ENCODE results near the gene YWHAE.
"Not testable (repeated sequence)": the region's sequence is repeated elsewhere in the genome, so short reads cannot be mapped to it uniquely, and the experiment has no call there.

Gene YWHAE

GRCh38 chr17:1422885-1423284 is 22.9 kb upstream of the YWHAE start:
- DNase-seq, result no peak
- no peak for TF ChIP-seq CTCF (IDR thresholded peaks at IDR 0.05; ENCODE audit: low read depth, low read length)
- Histone ChIP-seq H3K27me3 (no peaks in the 10 kb centered on the region), H3K36me3 (peaks cover 3% of the 10 kb centered on the region; the same call in 1 of the 2 replicates), H3K4me3 (ENCODE audit: low read depth, low read length) (no peak overlapping the region), H3K9me3 (no peaks in the 10 kb centered on the region), H3K4me1 (no peaks in the 10 kb centered on the region)

- H3K4me1 ChIP-seq, result no peaks in the 10 kb centered on the region
- peaks cover 3% of the 10 kb centered on the region; the same call in 1 of the 2 replicates for H3K36me3 ChIP-seq
Observed at GRCh38 chr17:1421470-1421869, 21.4 kb upstream of the YWHAE start.

GRCh38 chr17:1420981-1421380 is 21.0 kb upstream of the YWHAE start:
- no peak for TF ChIP-seq CTCF (IDR thresholded peaks at IDR 0.05; ENCODE audit: low read depth, low read length)
- no peaks in the 10 kb centered on the region for H3K4me1 ChIP-seq
- no peaks in the 10 kb centered on the region for H3K27me3 ChIP-seq
- peaks cover 3% of the 10 kb centered on the region; the same call in 1 of the 2 replicates for H3K36me3 ChIP-seq
- H3K4me3 ChIP-seq (ENCODE audit: low read depth, low read length), result no peak overlapping the region
- no peak for DNase-seq
- no peaks in the 10 kb centered on the region for H3K9me3 ChIP-seq

More at GRCh38 chr17:1421470-1421869, 21.4 kb upstream of the YWHAE start:
- TF ChIP-seq CTCF (IDR thresholded peaks at IDR 0.05; ENCODE audit: low read depth, low read length), result no peak
- no peak for DNase-seq
- no peaks in the 10 kb centered on the region for H3K27me3 ChIP-seq
- no peaks in the 10 kb centered on the region for H3K9me3 ChIP-seq
- H3K4me3 ChIP-seq (ENCODE audit: low read depth, low read length), result no peak overlapping the region

GRCh38 chr17:1420163-1420562 is 20.1 kb upstream of the YWHAE start:
- TF ChIP-seq CTCF (IDR thresholded peaks at IDR 0.05; ENCODE audit: low read depth, low read length), result no peak

GRCh38 chr17:1418476-1418875 is 18.5 kb upstream of the YWHAE start:
- not testable (repeated sequence) for DNase-seq; H3K9me3 ChIP-seq; H3K4me3 ChIP-seq (ENCODE audit: low read depth, low read length); H3K4me1 ChIP-seq; H3K36me3 ChIP-seq; H3K27me3 ChIP-seq

More at GRCh38 chr17:1420163-1420562, 20.1 kb upstream of the YWHAE start:
- Histone ChIP-seq H3K27me3 (no peaks in the 10 kb centered on the region), H3K9me3 (no peaks in the 10 kb centered on the region), H3K36me3 (peaks cover 3% of the 10 kb centered on the region; the same call in 1 of the 2 replicates), H3K4me3 (ENCODE audit: low read depth, low read length) (no peak overlapping the region), H3K4me1 (no peaks in the 10 kb centered on the region)
- DNase-seq, result no peak

- Histone ChIP-seq H3K4me3 (ENCODE audit: low read depth, low read length) (no peak overlapping the region), H3K27me3 (no peaks in the 10 kb centered on the region), H3K4me1 (no peaks in the 10 kb centered on the region), H3K36me3 (no peaks in the 10 kb centered on the region), H3K9me3 (no peaks in the 10 kb centered on the region)
- DNase-seq, result no peak
- TF ChIP-seq CTCF (IDR thresholded peaks at IDR 0.05; ENCODE audit: low read depth, low read length), result no peak
Observed at GRCh38 chr17:1416414-1416813, 16.4 kb upstream of the YWHAE start.

GRCh38 chr17:1414634-1415033 is 14.6 kb upstream of the YWHAE start:
- Histone ChIP-seq H3K4me3 (ENCODE audit: low read depth, low read length) (no peak overlapping the region), H3K36me3 (no peaks in the 10 kb centered on the region), H3K4me1 (no peaks in the 10 kb centered on the region), H3K9me3 (no peaks in the 10 kb centered on the region), H3K27me3 (no peaks in the 10 kb centered on the region)
- TF ChIP-seq CTCF (IDR thresholded peaks at IDR 0.05; ENCODE audit: low read depth, low read length), result no peak
- no peak for DNase-seq

All from BE2C (cell line).